ENCODE data around the gene CYBB.
A peak's percentile ranks its signal among the peaks of the same experiment; 100 is the strongest.

The CYBB gene

GRCh38 chrX:37816766-37817165, 36.9 kb downstream of the CYBB start:
- no peak overlapping the region for H3K4me3 ChIP-seq (ENCODE audit: low read length)
- no peak for TF ChIP-seq CTCF (conservative IDR thresholded peaks at IDR 0.05; ENCODE audit: low read depth, low read length)
- DNase-seq (ENCODE audit: low read depth) = no peak

- no peak for TF ChIP-seq CTCF (conservative IDR thresholded peaks at IDR 0.05; ENCODE audit: low read depth, low read length)
- no peak overlapping the region for H3K4me3 ChIP-seq (ENCODE audit: low read length)
Observed at GRCh38 chrX:37817176-37817575, 37.3 kb downstream of the CYBB start.

GRCh38 chrX:37817579-37817978, 37.7 kb downstream of the CYBB start:
- no peak overlapping the region for H3K4me3 ChIP-seq (ENCODE audit: low read length)
- TF ChIP-seq CTCF (conservative IDR thresholded peaks at IDR 0.05; ENCODE audit: low read depth, low read length) = no peak

More at GRCh38 chrX:37817176-37817575, 37.3 kb downstream of the CYBB start:
- DNase-seq (ENCODE audit: low read depth) = no peak

GRCh38 chrX:37818031-37818430, 38.2 kb downstream of the CYBB start:
- no peak for DNase-seq (ENCODE audit: low read depth)
- TF ChIP-seq CTCF (conservative IDR thresholded peaks at IDR 0.05; ENCODE audit: low read depth, low read length) = no peak
- no peak overlapping the region for H3K4me3 ChIP-seq (ENCODE audit: low read length)

More at GRCh38 chrX:37817579-37817978, 37.7 kb downstream of the CYBB start:
- DNase-seq (ENCODE audit: low read depth) = no peak

GRCh38 chrX:37820646-37821045, 40.8 kb downstream of the CYBB start:
- no peak for DNase-seq (ENCODE audit: low read depth)
- no peak for TF ChIP-seq CTCF (conservative IDR thresholded peaks at IDR 0.05; ENCODE audit: low read depth, low read length)
- H3K4me3 ChIP-seq (ENCODE audit: low read length) = no peak overlapping the region

GRCh38 chrX:37824491-37825214, 44.8 kb downstream of the CYBB start:
- no peak for DNase-seq (ENCODE audit: low read depth)
- no peak for TF ChIP-seq CTCF (conservative IDR thresholded peaks at IDR 0.05; ENCODE audit: low read depth, low read length)
- no peak overlapping the region for H3K4me3 ChIP-seq (ENCODE audit: low read length)

- DNase-seq (ENCODE audit: low read depth) = no peak
- peak; percentile 86 for TF ChIP-seq CTCF (conservative IDR thresholded peaks at IDR 0.05; ENCODE audit: low read depth, low read length)
- no peak overlapping the region for H3K4me3 ChIP-seq (ENCODE audit: low read length)
Observed at GRCh38 chrX:37825215-37825842, 45.5 kb downstream of the CYBB start.

All from retinal pigment epithelial cell (primary cell).